Endometrial microvascular endothelial cells (primary cell): Measurements from ENCODE around the gene SNRNP200. TPM values are rescaled to one million over a fixed set of nuclear protein-coding genes. Genes with fewer than 3 reads are reported as not detected.

Source experiments
- in situ Hi-C: cut with HindIII; loops from 2 replicates; pipeline ENCODE4 v1.10.0; 2017; ENCODE audit warnings: low sequenced_read_pairs, low pct_unique_long_range_greater_than_20kb; ENCODE audit errors: inconsistent ontology term
- total RNA-seq: library from RNA; depleted of rRNA; stranded (reverse); fragments of >200 nt; gene quantifications from one replicate; pipeline ENCODE4 v1.2.3, GENCODE V29; 2015; ENCODE audit errors: inconsistent ontology term

SNRNP200 gene
- total RNA-seq, 1 donor from 2014 or later, result 77.2 TPM

GRCh38 chr2:96326990-96327820 lies 21.9 kb upstream of the SNRNP200 start:
- in situ Hi-C loops, result no loop called here

GRCh38 chr2:96326564-96326963 lies 21.2 kb upstream of the SNRNP200 start:
- in situ Hi-C loops, result no loop called here

GRCh38 chr2:96325884-96326255 lies 20.5 kb upstream of the SNRNP200 start:
- in situ Hi-C loops, result no loop called here

GRCh38 chr2:96325041-96325883 lies 19.9 kb upstream of the SNRNP200 start, which contains the start of gene ITPRIPL1:
Gene ITPRIPL1, plus strand, starts transcription at chr2:96325317. Its CDS starts 523 bp downstream, at chr2:96325840.
- in situ Hi-C loops, result no loop called here

- in situ Hi-C loops, result no loop called here
These were observed 19.3 kb upstream of the SNRNP200 start for GRCh38 chr2:96324721-96325040.

GRCh38 chr2:96323849-96324248 lies 18.5 kb upstream of the SNRNP200 start:
- in situ Hi-C loops, result no loop called here

GRCh38 chr2:96320728-96321622 lies 15.6 kb upstream of the SNRNP200 start:
- in situ Hi-C loops, result no loop called here

GRCh38 chr2:96320326-96320725 lies 15.0 kb upstream of the SNRNP200 start:
- in situ Hi-C loops, result no loop called here

GRCh38 chr2:96319396-96319795 lies 14.1 kb upstream of the SNRNP200 start:
- in situ Hi-C loops, result no loop called here

- in situ Hi-C loops, result no loop called here
These were observed 13.4 kb upstream of the SNRNP200 start for GRCh38 chr2:96318723-96319122.

- in situ Hi-C loops, result no loop called here
These were observed 12.2 kb upstream of the SNRNP200 start for GRCh38 chr2:96317584-96317997.

- in situ Hi-C loops, result no loop called here
These were observed 11.7 kb upstream of the SNRNP200 start for GRCh38 chr2:96316999-96317398.

- in situ Hi-C loops, result no loop called here
These were observed 10.2 kb upstream of the SNRNP200 start for GRCh38 chr2:96315400-96316071.

GRCh38 chr2:96315005-96315399 lies 9.7 kb upstream of the SNRNP200 start:
- in situ Hi-C loops, result no loop called here

GRCh38 chr2:96308248-96308647 lies 2.9 kb upstream of the SNRNP200 start:
- in situ Hi-C loops, result no loop called here

GRCh38 chr2:96306370-96306769 lies 1.0 kb upstream of the SNRNP200 start:
- in situ Hi-C loops, result no loop called here

GRCh38 chr2:96305979-96306308 lies 598 bp upstream of the SNRNP200 start:
- in situ Hi-C loops, result no loop called here

GRCh38 chr2:96304606-96305005 lies 740 bp downstream of the SNRNP200 start:
- in situ Hi-C loops, result no loop called here

GRCh38 chr2:96301865-96302264 lies 3.5 kb downstream of the SNRNP200 start:
- in situ Hi-C loops, result no loop called here
